GM06990 (cell line): ENCODE results near the gene NCAPD2.
"Not testable (repeated sequence)": the region's sequence is repeated elsewhere in the genome, so short reads cannot be mapped to it uniquely, and the experiment has no call there.

ENCODE experiments used
- DNase-seq: peaks from one replicate; pipeline ENCODE4 v3.0.0-alpha.2; 2011; ENCODE audit not compliant: insufficient read length; ENCODE audit errors: extremely low read depth
- H3K27me3 ChIP-seq: replicated peaks from 2 replicates; pipeline ENCODE4 v1.6.0; 2011; ENCODE audit warnings: low read length; ENCODE audit not compliant: control insufficient read depth, insufficient read depth
- H3K36me3 ChIP-seq: 2 replicates; pipeline ENCODE4 v1.5.1; 2011; ENCODE audit warnings: low read length; ENCODE audit not compliant: control insufficient read depth, insufficient read depth
- H3K4me3 ChIP-seq: replicated peaks from 2 replicates; pipeline ENCODE4 v1.5.1; 2011; ENCODE audit warnings: low read depth, mild to moderate bottlenecking, control low read depth, low read length
- TF ChIP-seq, protein P1 (sequence below): IDR thresholded peaks from 2 replicates; pipeline ENCODE4 v1.5.1; 2011; ENCODE audit warnings: low read length, control low read depth, mild to moderate bottlenecking, inconsistent platforms; ENCODE audit not compliant: insufficient read depth, poor library complexity, severe bottlenecking

The NCAPD2 gene

DNA sequence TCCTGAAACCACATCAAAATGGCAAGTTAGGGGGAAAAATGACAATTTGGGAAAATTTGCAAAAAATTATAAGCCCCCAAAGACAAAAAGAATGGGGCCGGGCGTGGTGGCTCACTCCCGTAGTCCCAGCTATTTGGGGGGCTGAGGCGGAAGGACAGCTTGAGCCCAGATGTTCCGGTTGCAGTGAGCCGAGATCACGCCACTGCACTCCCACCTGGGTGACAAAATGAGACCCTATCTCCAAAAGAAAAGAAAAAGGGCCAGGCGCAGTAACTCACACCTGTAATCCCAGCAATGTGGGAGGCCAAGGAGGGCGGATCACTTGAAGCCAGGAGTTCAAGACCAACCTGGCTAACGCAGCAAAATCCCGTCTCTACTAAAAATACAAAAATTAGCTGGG is 21.4 kb upstream of the NCAPD2 start:
- DNase-seq = no peak
- TF ChIP-seq, protein P1, sequence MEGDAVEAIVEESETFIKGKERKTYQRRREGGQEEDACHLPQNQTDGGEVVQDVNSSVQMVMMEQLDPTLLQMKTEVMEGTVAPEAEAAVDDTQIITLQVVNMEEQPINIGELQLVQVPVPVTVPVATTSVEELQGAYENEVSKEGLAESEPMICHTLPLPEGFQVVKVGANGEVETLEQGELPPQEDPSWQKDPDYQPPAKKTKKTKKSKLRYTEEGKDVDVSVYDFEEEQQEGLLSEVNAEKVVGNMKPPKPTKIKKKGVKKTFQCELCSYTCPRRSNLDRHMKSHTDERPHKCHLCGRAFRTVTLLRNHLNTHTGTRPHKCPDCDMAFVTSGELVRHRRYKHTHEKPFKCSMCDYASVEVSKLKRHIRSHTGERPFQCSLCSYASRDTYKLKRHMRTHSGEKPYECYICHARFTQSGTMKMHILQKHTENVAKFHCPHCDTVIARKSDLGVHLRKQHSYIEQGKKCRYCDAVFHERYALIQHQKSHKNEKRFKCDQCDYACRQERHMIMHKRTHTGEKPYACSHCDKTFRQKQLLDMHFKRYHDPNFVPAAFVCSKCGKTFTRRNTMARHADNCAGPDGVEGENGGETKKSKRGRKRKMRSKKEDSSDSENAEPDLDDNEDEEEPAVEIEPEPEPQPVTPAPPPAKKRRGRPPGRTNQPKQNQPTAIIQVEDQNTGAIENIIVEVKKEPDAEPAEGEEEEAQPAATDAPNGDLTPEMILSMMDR = no peak
- Histone ChIP-seq H3K27me3 (no peaks in the 10 kb centered on the region), H3K4me3 (no peak overlapping the region), H3K36me3 (no peaks in the 10 kb centered on the region; the same call in 1 of the 2 replicates)

DNA sequence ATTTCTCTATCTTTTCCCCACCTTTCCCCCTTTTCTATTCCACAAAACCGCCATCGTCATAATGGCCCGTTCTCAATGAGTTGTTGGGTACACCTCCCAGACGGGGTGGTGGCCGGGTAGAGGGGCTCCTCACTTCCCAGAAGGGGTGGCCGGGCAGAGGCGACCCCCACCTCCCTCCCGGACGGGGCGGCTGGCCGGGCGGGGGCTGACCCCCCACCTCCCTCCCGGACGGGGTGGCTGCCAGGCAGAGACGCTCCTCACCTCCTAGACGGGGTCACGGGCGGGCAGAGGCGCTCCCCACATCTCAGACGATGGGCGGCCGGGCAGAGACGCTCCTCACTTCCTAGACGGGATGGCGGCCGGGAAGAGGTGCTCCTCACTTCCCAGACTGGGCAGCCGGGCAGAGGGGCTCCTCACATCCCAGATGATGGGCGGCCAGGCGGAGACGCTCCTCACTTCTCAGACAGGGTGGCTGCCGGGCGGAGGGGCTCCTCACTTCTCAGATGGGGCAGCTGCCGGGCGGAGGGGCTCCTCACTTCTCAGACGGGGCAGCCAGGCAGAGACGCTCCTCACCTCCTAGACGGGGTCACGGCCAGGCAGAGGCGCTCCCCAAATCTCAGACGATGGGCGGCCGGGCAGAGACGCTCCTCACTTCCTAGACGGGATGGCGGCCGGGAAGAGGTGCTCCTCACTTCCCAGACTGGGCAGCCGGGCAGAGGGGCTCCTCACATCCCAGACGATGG is 18.5 kb upstream of the NCAPD2 start:
- not testable (repeated sequence) for H3K4me3 ChIP-seq, H3K36me3 ChIP-seq

DNA sequence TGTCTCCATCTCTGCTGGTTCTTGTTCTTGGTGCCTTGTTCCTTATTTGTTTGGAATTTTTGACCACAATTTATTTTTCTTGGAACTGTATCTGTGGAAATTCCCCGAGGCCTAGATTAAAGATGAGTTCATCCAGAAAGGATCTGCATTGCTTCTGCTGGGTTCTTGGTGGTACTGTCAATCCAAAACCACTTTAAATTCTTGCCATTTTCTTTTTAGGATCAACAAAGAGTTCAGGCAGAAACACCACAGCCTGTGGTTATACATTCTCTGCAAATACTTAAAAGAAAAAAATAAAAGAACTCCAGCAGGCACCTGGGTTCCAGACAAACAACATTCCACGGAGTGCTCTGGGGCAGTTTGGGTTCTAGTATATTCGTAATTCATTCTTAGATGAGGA is 17.4 kb upstream of the NCAPD2 start:
- H3K4me3 ChIP-seq = no peak overlapping the region
- H3K27me3 ChIP-seq = no peaks in the 10 kb centered on the region
- TF ChIP-seq, protein P1 = no peak
- no peak for DNase-seq
- no peaks in the 10 kb centered on the region for H3K36me3 ChIP-seq

More for the DNA sequence above, 18.5 kb upstream of the NCAPD2 start:
- DNase-seq, H3K27me3 ChIP-seq: not testable (repeated sequence)

DNA sequence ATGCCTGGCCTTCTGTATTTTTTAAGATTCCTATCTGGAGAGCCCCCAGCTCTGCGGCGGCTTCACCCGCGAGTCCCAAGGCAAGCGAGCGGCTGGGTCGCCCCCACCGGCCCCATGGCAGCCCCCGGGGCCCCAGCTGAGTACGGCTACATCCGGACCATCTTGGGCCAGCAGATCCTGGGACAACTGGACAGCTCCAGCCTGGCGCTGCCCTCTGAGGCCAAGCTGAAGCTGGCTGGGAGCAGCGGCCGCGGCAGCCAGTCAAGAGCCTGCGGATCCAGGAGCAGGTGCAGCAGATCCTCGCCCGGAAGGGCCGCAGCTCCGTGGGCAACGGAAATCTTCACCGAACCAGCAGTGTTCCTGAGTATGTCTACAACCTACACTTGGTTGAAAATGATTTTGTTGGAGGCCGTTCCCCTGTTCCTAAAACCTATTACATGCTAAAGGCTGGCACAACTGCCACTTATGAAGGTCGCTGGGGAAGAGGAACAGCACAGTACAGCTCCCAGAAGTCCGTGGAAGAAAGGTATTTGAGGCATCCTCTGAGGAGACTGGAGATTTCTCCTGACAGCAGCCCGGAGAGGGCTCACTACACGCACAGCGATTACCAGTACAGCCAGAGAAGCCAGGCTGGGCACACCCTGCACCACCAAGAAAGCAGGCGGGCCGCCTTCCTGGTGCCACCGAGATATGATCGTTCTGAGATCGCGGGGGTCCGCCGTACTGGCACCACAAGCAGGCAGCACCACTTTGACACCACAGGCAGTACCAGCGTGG is 16.1 kb upstream of the NCAPD2 start:
- H3K4me3 ChIP-seq, H3K36me3 ChIP-seq, H3K27me3 ChIP-seq, DNase-seq: not testable (repeated sequence)

DNA sequence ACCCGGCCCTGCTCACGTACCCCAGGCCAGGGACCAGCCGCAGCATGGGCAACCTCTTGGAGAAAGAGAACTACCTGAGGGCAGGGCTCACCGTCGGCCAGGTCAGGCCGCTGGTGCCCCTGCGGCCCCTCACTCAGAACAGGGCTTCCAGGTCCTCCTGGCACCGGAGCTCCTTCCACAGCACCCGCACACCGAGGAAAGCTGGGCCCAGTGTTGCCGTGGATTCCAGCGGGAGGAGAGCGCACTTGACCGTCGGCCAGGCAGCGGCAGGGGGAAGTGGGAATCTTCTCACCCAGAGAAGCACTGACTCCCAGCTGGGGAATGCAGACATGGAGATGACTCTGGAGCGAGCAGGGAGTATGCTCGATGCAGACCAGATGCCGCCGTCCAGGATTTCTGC is 15.5 kb upstream of the NCAPD2 start:
- no peak for DNase-seq
- Histone ChIP-seq H3K4me3 (no peak overlapping the region), H3K36me3 (no peaks in the 10 kb centered on the region), H3K27me3 (no peaks in the 10 kb centered on the region)
- TF ChIP-seq, protein P1 = no peak

DNA sequence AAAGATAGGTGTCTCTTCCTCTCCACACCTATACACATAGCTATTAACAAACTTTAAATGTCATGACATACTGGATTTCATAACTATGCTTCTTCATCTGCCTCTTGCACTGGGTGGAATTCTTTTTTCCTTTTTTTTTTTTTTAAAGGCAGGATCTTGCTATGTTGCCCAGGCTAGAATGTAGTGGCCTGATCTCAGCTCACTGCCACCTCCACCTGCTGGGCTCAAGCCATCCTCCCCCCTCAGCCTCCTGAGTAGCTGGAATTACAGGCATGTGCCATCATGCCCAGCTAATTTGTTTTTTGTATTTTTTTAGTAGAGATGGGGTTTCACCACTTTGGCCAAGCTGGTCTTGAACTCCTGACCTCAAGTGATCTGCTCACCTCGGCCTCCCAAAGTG is 5.7 kb upstream of the NCAPD2 start:
- TF ChIP-seq, protein P1 = no peak
- Histone ChIP-seq H3K36me3 (peaks cover 2% of the 10 kb centered on the region), H3K27me3 (no peaks in the 10 kb centered on the region), H3K4me3 (no peak overlapping the region)
- DNase-seq = no peak
